ENCODE data around the gene GPR150. TPM values are rescaled to one million over a fixed set of nuclear protein-coding genes. Genes with fewer than 3 reads are reported as not detected.

Gene GPR150
- 0.07 to 0.20 TPM (median 0.13 TPM) in 5 replicates for total RNA-seq (2022; extraction: Qiagen RNA extraction)

DNA sequence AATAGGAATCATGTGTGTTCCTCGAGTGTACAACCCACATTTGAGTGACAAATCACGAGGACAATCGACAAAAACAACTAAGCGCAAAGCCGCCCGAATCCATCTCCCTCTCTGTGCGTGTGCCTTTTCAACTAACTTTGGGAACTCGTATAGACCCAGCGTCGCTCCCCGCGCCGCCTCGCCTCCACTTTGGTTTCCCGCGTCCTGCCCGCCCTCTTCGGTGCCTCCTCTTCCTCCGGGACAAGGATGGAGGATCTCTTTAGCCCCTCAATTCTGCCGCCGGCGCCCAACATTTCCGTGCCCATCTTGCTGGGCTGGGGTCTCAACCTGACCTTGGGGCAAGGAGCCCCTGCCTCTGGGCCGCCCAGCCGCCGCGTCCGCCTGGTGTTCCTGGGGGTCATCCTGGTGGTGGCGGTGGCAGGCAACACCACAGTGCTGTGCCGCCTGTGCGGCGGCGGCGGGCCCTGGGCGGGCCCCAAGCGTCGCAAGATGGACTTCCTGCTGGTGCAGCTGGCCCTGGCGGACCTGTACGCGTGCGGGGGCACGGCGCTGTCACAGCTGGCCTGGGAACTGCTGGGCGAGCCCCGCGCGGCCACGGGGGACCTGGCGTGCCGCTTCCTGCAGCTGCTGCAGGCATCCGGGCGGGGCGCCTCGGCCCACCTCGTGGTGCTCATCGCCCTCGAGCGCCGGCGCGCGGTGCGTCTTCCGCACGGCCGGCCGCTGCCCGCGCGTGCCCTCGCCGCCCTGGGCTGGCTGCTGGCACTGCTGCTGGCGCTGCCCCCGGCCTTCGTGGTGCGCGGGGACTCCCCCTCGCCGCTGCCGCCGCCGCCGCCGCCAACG is at the start of gene GPR150:
GPR150 (plus strand) TSS at position 58 of the 840 bp plus-strand sequence; CDS start at position 247, 189 bp downstream.

GRCh38 chr5:95646569-95647431 is 26.9 kb downstream of the GPR150 start, which contains the start of gene RFESD:
Gene RFESD (plus strand): TSS chr5:95646777. CDS start chr5:95652272, 5,495 bp downstream.

Other genes starting within 250 kb of the GPR150 start
- not detected in 5 replicates for gene FAM81B, start 228.7 kb upstream of the GPR150 start, total RNA-seq (2022; extraction: Qiagen RNA extraction)
- 17.3 to 24.2 TPM (median 21.6 TPM) in 5 replicates for gene SKIC3, start 65.1 kb upstream of the GPR150 start, total RNA-seq (2022; extraction: Qiagen RNA extraction)
- 6.7 to 8.3 TPM (median 7.7 TPM) in 5 replicates for gene ARSK, start 65.0 kb upstream of the GPR150 start, total RNA-seq (2022; extraction: Qiagen RNA extraction)
- gene RFESD, start 26.7 kb downstream of the GPR150 start, total RNA-seq (2022; extraction: Qiagen RNA extraction) = 1.3 to 2.2 TPM (median 1.8 TPM) in 5 replicates
- gene SPATA9, start 62.9 kb downstream of the GPR150 start, total RNA-seq (2022; extraction: Qiagen RNA extraction) = 0.10 to 0.17 TPM (median 0.11 TPM) in 3 of 5 replicates, not detected in the others
- 8.1 to 11.0 TPM (median 9.1 TPM) in 5 replicates for gene RHOBTB3, start 111.2 kb downstream of the GPR150 start, total RNA-seq (2022; extraction: Qiagen RNA extraction)
- gene GLRX, start 202.6 kb downstream of the GPR150 start, total RNA-seq (2022; extraction: Qiagen RNA extraction) = 70.2 to 149 TPM (median 79.2 TPM) in 5 replicates